Mammary epithelial cell (primary cell): ENCODE results near the gene ROBO3.

Source experiments
- EZH2 ChIP-seq: IDR thresholded peaks from 2 replicates; pipeline ENCODE4 v1.6.1; 2012; ENCODE audit warnings: low read length, inconsistent platforms, borderline replicate concordance
- TF ChIP-seq, protein P1 (sequence below), 2 donors: IDR thresholded peaks in 1 of 2; conservative IDR thresholded peaks in 1 of 2; 2 replicates each; pipeline ENCODE4 v1.5.1; 2011 to 2012; ENCODE audit warnings: inconsistent platforms in 2 of 2, low read length in 2 of 2, mild to moderate bottlenecking in 2 of 2, control low read depth in 1 of 2, low read depth in 1 of 2; ENCODE audit not compliant: insufficient read depth in 1 of 2; ENCODE audit errors: extremely low read depth in 1 of 2

GRCh38 chr11:124875401-124875800 lies 10.2 kb downstream of the ROBO3 start:
- TF ChIP-seq, protein P1, sequence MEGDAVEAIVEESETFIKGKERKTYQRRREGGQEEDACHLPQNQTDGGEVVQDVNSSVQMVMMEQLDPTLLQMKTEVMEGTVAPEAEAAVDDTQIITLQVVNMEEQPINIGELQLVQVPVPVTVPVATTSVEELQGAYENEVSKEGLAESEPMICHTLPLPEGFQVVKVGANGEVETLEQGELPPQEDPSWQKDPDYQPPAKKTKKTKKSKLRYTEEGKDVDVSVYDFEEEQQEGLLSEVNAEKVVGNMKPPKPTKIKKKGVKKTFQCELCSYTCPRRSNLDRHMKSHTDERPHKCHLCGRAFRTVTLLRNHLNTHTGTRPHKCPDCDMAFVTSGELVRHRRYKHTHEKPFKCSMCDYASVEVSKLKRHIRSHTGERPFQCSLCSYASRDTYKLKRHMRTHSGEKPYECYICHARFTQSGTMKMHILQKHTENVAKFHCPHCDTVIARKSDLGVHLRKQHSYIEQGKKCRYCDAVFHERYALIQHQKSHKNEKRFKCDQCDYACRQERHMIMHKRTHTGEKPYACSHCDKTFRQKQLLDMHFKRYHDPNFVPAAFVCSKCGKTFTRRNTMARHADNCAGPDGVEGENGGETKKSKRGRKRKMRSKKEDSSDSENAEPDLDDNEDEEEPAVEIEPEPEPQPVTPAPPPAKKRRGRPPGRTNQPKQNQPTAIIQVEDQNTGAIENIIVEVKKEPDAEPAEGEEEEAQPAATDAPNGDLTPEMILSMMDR (conservative IDR thresholded peaks at IDR 0.05 in 1 of 2, IDR thresholded peaks at IDR 0.05 in 1 of 2; ENCODE audit: extremely low read depth in 1 of 2, insufficient read depth in 1 of 2, low read depth in 1 of 2, low read length in 2 of 2) = no peak
- TF ChIP-seq EZH2 = no peak
